ENCODE results near the gene ZNF593.

The ZNF593 gene

DNA sequence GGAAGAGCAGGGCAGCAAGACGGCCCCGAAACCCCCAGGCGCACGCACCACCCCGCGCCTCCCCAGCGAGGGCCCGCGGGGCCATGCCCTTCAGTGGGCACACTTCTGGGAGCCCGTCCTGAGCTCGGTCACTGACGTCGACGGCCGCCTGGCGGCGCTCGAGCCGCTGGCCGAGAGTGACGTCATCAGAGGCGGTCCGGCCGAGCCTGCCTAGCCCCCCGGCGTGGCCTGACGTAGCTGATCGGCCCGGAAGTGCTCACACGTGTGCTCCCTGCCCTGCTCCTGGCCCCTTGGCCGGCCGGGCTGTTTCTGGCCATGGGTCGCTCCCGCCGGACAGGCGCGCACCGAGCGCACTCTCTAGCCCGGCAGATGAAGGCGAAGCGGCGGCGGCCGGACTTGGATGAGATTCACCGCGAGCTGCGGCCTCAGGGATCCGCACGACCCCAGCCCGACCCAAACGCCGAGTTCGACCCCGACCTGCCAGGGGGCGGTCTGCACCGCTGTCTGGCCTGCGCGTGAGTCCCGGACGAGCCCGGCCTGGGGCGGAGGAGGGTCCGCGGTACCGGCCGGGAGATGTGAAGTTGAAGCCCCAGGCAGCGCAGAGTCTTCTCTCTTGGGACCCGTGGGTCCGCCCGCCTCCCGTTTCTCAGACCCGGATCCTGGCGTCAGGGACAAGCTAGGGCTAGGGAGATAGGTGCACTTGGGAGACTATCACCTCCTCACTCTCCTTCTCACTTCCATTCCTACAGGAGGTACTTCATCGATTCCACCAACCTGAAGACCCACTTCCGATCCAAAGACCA lies at the start of gene ZNF593:
Gene ZNF593, plus strand, starts transcription at position 240 of the 803 bp plus-strand sequence. Its CDS starts 76 bp downstream, at position 316.
- peak; percentile 88 for DNase-seq

DNA sequence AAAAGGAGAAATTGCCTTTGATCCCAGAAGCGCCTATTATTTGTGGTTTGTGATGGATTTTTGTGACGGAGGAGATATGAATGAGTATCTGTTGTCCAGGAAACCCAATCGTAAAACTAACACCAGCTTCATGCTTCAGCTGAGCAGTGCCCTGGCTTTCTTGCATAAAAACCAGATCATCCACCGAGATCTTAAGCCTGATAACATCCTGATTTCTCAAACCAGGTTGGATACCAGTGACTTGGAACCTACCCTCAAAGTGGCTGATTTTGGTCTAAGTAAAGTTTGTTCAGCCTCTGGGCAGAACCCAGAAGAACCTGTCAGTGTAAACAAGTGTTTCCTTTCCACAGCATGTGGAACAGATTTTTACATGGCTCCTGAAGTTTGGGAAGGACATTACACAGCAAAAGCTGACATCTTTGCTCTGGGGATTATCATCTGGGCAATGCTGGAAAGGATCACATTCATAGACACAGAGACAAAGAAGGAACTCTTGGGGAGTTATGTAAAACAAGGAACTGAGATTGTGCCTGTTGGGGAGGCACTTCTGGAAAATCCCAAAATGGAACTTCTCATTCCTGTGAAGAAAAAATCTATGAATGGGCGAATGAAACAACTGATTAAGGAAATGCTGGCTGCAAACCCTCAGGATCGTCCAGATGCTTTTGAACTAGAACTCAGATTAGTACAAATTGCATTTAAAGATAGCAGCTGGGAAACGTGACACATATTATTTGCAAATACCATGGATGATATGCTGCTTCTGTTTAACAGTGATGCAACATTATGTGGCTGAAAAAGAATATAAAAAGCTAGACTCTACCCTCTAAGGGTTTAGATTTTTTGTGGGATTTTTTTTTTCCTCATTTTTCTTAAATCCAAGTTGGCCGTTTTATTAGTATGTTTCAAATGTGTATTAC lies 47.6 kb upstream of the ZNF593 start:
- no peak for DNase-seq

DNA sequence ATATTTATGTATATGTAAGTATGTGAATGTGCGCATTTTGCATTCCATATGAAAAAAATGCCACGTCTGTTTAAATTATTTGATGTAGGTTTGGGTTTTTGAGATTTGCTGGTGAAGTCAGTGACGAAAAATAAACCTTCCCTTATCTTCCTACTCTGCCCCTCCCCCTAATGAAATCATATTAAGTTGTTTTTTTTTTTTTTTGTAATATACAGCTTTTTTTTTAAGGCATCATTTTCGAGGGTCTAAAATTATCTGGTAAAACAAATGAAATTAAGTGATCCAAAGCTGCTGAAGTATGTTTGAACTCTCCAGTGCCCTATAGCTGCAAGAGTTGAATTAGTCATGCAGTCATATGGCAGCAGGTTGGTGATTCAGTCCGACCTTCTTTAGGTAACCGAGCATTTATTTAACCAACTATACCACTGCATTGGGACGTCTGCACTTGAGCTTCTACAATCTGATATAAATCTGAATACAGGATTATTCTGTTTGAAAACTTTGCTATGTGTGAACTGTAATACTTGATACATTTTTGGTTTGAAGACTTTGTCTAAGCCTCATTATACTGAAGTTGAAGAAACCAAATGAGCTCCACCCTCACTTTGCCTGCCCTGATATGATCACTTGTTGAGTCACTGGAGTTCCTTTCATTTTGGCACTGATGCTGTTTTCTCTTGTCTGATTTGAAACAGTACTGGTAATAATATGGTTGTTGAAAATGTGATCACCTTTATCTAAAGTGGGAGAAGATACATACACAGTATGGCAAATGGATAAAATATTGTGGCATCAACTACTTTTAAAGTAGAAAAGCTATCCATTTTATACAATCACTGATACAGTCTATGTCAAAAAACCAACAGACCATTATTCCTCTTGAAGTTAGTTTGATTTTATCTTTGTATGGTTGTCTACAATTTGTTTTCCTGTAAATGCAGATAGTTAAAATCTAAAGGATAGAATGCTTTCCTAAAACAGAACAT lies 46.4 kb upstream of the ZNF593 start:
- DNase-seq: no peak

DNA sequence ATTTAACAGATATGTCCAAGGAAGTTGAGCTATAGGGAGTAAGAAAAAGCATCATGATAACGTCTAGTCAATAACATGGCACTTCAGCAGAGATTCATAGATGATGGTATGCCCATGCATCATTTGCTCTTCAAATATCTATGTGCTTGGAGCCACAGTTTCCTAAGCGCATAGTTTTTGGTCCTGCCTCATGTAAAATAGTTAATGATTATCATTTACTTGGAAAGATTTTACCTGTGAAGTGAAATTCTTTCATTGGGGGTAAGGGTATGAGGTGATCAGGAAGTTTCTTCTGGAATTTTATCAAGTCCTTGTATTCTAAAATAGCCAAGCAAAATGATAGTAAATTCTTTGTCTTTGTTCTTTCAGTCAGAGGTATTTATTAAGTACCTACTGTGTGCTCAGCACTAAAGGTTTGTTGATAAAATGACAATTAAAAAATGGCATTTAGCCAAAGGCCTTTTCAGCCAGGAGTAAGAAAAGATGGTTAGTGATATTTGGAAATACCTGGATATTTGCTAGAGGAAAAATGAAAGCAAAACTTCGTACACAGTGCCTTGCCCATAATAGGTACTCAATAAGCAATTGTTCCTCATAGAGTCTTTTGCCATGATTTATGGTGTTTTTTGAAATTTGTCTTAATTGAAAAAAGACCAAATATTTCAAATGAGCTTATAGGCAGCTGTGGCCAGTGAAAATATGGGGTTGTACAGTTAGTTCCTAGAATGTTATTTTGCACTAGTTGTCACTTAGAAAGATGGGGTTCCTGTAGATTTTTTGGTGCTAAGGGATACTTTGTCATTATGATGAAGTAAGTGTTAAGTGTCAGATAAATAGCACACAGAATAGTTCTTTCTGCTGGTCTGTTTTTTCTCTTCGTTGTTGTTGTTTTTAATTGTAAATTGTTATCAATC lies 45.0 kb upstream of the ZNF593 start:
- no peak for DNase-seq

DNA sequence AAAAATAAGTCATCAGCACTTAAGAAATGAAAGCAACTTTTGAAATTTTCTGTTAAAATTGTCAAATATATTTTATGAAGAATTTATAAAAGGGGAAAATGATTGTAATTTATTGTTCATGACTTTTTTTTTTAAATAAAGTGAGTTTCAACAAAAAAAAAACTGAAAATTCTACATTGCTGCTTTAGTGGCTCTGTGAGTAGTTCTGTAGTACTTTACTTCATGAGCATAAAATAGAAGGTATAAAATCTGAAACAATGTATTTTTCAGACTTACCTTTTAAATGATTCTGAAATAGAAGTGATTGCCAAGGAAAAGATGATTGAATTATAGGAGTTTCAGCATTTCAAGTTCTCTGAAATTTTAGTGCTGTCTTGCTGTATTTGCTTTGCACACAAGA lies 44.3 kb upstream of the ZNF593 start:
- DNase-seq: no peak

DNA sequence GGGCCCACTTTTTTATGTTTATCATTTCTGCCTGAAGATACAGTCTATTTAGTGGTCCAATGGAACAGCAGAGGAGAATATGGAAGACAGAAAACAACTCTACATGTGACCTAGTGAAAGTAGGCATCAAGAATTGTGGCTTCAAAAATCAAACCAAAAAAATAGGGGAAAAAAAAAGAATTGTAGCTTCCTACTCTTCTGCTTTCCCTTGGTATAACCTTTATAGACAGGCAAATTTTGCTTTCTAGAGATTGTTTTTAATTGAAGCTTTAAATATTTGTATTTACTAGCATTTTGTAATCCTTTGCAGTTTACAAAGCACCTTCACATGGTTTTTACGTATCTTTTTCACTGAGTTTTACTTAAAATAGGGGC lies 43.8 kb upstream of the ZNF593 start:
- DNase-seq: no peak

DNA sequence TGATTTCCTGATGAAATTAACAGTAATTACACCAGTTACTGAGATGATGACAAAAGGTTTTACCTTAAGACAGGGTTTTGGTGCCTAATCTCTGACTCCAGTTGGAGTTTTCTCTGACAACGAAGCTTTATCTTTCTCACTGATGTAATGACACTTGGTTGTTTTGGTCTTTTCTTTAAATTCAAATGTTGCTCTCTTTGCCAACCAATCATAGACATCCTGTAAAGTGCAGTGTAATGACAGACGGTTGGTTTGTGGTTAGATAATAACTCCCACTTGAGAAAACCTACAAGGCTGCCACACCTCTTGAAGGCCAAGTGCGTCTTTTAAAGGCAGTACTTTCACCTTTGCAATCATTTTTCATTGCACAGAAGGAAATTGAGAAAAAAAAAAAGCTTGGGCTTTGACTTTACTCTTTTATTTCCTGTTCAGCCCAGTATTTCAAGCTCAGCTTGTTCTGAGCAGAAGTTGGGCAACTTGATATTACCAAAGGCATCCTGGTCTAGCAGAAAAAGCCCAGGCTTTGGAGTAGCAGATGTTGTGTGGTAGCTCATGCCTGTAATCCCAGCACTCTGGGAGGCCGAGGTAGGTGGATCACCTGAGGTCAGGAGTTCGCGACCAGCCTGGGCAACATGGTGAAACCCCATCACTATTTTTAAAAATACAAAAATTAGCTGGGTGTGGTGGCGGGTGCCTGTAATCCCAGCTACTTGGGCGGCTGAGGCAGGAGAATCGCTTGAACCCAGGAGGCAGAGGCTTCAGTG lies 43.2 kb upstream of the ZNF593 start:
- DNase-seq: peak; percentile 45

DNA sequence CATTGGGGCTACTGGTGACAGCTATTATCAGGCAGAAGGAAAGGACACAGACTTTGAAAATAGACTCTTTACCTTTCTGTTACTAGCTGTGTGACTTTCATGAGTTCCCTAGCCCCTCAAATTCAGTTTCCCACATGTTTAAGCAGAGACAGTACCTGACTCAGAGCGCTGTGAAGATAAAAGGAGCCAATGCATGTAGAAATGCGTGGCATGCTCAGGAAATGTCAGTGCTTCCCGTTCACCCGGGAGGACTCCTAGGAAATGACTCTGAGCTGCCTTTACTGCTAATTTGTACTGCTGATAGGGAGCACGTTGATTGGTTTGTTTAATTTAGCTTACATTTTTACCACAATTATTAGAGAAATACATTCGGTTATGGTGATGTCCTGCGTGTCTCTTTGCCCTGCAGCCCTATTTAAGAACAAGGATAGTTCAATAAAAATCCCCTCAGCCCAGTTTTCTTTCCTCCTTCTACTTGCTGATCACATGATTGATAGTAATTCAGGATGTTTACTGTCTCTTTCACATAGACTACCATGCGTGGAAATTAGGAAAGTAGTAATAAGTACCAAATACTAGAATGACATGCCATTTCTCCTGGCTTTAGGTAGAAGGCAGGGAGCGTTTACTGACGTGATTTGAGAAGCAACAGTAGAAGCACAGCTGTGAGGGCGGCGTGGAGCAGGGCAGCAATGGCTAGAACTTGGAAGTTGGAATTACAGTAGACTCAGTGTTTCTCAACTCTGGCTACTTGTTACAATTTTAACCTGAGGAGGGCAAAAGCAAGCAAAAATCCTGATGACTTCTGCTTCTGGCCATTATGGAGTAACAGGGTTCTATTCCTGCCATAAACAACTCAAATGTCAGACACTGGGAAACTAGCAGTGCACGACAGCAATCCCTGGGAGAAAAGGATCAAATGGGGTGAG lies 42.2 kb upstream of the ZNF593 start:
- no peak for DNase-seq

DNA sequence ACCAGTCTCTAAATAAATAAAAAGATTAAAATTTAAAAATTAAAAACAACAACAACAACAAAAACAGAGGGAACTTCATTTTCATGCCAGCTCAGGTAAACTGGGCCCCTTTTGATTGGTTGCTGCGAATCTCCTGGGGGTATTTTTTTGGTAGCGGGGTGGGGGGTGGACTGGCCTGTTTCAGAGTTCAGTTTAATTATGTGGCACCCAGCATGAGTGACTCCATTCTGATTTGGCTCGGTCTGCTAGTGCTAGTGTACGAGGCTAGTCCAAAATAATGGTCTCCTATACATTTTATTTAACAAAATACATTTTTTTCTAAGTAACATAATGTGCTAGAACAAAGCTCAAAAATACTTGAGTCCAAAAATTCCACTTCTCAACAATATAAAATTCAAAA lies 39.9 kb upstream of the ZNF593 start:
- DNase-seq: no peak

DNA sequence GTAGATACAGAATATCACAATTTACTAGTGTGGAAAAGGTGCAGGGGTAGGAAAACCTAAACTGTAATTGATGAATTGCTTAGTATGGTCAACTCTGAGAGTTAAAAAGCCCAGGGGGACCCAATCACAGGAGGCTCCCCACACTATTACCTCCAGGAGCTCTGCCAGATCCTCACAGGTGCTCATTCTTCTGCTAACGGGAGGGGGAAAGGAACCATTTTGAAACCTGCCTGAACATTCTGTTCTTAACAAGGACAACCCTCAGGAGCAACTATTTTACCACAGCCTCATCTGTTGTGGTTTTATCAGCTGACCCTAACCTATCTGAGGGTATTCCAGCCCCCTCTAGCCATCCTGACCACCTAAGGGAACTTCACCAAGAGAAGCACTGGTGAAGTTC lies 39.0 kb upstream of the ZNF593 start:
- DNase-seq: no peak

DNA sequence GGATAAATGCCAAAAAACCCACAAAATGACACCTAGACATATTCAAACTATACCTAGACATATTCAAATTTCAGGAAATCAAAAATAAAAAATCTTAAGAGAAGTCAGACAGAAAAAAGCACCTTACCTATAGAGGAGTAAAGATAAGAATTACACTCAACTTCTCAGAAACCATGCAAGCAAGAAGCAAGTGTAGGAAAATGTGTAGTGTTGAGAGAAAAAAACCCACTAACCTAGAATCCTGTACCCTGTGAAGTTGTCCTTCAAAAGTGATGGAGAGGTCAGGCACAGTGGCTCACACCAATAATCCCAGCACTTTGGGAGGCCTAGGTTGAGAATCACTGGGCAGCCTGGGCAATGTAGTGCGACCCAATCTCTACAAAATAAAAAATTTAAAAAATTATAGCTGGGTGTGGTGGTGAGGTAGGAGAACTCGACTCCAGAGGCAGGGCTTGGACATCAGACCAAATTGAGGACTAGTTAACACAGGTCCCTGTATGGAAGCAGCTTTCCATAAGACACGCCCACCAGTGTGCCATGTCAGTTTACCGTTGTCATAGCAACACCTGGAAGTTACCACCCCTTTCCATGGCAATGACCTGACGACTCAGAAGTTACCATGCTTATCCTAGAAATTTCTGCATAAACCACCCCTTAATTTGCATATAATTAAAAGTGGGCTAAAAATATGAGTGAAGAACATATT lies 37.4 kb upstream of the ZNF593 start:
- no peak for DNase-seq

DNA sequence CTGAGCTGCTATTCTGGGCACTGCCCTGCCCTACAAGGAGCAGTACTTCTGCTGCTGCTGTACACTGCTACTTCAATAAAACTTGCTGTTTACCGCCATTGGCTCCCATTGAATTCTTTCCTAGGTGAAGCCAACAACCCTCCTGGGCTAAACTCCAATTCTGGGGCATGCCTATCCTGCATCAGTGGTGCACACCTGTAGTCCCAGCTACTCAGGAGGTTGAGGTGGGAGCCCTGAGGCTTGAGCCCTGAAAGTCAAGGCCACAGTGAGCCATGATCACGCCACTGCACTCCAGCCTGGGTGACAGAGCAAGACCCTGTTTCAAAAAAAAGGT lies 36.9 kb upstream of the ZNF593 start:
- no peak for DNase-seq

DNA sequence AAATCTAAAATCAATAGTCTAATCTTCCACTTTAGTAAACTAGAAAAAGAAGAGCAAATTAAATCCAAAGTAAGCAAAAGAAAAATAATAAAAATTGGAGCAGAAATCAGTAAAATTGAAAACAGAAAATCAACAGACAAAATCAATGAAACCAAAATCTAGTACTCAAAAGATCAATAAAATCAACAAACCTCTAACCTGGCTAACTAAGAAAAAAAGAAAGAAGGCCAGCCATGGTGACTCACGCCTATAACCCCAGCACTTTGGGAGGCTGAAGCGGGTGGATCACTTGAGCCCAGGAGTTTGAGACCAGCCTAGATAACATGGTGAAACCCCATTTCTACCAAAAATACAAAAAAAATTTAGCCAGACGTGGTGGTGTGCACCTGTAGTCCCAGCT lies 35.2 kb upstream of the ZNF593 start:
- no peak for DNase-seq

DNA sequence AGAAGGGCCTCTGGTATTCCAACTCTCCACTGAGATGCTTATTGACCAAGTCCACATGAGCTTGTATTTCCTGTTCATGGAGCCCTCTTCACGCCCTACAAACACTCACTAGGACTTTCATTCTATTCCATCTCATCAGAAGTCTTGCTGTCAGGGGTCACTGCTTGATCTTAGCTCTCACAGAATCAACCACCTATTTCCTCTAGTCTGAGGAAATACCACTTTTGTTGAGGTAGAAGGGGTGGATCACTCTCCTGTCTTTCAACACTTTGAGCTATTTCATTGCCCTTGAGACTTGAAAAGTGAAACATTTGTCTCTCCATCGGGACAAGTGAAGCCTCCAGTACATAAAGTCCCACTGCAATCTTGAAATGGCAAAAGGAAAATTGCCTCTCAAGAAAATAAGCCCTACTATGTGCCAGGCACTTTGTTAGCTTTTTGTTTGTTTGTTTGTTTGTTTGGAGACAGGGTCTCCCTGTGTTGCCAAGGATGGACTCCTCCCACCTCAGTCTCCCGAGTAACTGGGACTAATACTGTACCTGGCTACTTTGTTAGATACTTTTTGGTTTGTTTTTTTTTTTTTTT lies 30.6 kb upstream of the ZNF593 start:
- no peak for DNase-seq

DNA sequence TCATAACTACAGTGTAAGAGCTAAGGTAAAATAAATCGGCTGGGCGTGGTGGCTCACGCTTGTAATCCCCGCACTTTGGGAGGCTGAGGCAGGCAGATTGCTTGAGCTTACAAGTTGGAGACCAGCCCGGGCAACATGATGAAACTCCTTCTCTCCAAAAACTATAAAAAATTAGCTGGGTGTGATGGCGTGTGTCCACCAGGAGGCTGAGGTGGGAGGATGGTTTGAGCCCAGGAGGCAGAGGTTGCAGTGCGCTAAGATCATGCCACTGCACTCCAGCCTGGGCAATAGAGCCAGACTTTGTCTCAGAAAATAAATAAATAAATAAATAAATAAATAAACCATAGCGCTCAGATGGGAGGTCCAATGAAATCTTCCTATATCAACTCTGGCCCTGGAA lies 27.5 kb upstream of the ZNF593 start:
- DNase-seq: no peak

DNA sequence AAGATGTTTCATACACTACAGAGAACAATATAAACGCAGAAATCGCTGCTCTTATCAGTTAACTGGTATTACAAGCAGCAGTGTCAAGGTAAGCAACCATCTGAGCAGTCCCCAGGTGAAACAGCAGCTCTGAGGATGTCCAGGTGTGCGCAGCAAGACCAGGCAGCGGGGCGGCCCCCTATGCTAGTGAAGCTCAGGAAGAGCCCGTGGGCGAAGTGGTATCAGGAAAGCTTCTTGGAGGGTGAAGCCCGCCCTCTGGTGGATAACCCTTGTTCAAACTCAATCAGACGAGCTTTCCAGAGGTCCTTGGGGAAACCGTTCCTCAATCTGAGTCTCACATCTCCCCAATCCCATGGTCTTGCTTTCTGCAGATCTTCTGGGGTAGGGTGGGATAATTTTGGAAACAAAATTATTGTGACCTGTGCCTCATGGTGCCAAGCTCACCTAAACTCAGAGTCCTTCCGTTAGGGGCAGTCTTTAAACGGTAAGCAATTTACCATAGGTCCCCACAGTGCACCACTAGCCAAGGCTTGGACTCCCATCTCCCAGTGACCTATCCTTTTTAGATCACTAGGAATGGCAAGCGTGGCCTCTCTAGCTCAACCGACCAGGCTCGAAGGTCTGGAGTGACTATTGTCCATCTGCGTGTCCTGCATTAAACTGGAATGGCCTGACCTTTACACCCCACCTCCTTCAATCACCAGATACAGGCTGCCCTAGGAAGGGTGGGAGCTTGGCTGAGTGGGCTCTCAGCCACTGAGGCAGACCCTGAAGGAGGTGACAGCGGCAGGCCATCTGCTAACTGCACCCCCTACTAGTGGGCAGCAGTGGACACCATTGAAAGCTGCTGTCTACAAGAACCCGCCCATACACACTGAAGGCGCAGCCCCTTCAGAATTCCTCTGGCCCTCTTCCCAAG lies 24.4 kb upstream of the ZNF593 start:
- peak; percentile 72 for DNase-seq

DNA sequence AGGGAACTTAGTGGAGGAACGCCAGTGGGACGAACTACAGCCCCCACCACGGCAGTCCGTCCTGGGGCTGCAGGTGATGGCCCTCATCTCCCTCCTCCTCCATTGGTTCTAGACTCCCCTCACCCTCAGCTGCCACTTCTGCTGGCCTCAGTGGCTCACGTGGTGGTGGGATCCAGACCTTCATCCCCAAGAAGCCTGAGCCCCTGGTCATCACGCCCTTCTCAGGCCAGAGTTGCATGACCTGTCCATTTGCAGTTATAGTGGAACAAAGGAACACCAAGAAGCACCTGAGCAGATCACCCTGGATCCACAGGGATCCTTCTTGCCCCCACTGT lies 23.8 kb upstream of the ZNF593 start:
- DNase-seq: no peak

DNA sequence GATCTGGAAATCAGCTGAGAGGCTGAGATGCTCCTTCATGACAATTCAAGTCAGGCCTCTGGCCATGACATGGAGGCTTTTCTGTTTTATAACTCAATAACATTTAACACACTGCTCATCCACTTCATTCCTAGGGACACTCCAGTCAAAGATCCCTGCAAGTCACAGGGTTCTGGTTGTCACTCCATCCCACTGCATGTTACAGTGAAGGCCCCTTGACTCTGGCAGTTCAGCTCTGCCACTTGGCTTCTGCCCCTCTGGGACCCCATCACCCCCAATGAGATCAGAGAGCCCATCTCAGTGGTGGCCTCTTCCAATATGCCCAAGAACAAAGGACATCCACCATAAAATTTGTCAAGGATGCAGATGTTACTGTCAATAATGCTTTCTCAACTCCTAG lies 20.8 kb upstream of the ZNF593 start:
- no peak for DNase-seq
